ENCODE results near the gene DNAI1. TPM values are rescaled to one million over a fixed set of nuclear protein-coding genes. Genes with fewer than 3 reads are reported as not detected.
"Not testable (repeated sequence)": the region's sequence is repeated elsewhere in the genome, so short reads cannot be mapped to it uniquely, and the experiment has no call there.

DNAI1 gene
- polyA plus RNA-seq, 1 experiment = not detected

GRCh38 chr9:34526026-34526425 is 67.4 kb downstream of the DNAI1 start:
- Histone ChIP-seq H3K27me3 (ENCODE audit: control insufficient read depth, insufficient read depth, low read length) (peaks cover 8% of the 10 kb centered on the region), H3K36me3 (ENCODE audit: control insufficient read depth, insufficient read depth, low read length) (no peaks in the 10 kb centered on the region), H3K4me3 (ENCODE audit: low read depth, low read length) (no peak overlapping the region)
- DNase-seq (ENCODE audit: low read depth) = no peak
- CTCF ChIA-PET = interaction anchor here (1.0 kb wide), 1 partner anchor 21 kb away, joined by 4 read pairs; no protein-coding TSS in a partner anchor
- no peak for TF ChIP-seq CTCF (IDR thresholded peaks at IDR 0.05; ENCODE audit: insufficient read depth, low read depth, low read length)
- POLR2A ChIA-PET = no interaction called here

- CTCF ChIA-PET = interaction anchor here (1.2 kb wide), 1 partner anchor 16 kb away, joined by 4 read pairs; no protein-coding TSS in a partner anchor
These were observed 73.4 kb downstream of the DNAI1 start for GRCh38 chr9:34532041-34532440.

GRCh38 chr9:34536685-34537084 is 78.1 kb downstream of the DNAI1 start:
- ChIA-PET CTCF (interaction anchor here (1.4 to 3.2 kb wide), 3 partner anchors 9 to 55 kb away, joined by 4 to 10 read pairs (median 7); no protein-coding TSS in a partner anchor), POLR2A (no interaction called here)
- H3K36me3 ChIP-seq (ENCODE audit: control insufficient read depth, insufficient read depth, low read length) = no peaks in the 10 kb centered on the region

More at GRCh38 chr9:34532041-34532440, 73.4 kb downstream of the DNAI1 start:
- POLR2A ChIA-PET; H3K36me3 ChIP-seq (ENCODE audit: control insufficient read depth, insufficient read depth, low read length); DNase-seq (ENCODE audit: low read depth); H3K27me3 ChIP-seq (ENCODE audit: control insufficient read depth, insufficient read depth, low read length); H3K4me3 ChIP-seq (ENCODE audit: low read depth, low read length): not testable (repeated sequence)

GRCh38 chr9:34540827-34541226 is 82.2 kb downstream of the DNAI1 start:
- peaks cover 8% of the 10 kb centered on the region for H3K27me3 ChIP-seq (ENCODE audit: control insufficient read depth, insufficient read depth, low read length)
- H3K36me3 ChIP-seq (ENCODE audit: control insufficient read depth, insufficient read depth, low read length) = no peaks in the 10 kb centered on the region
- TF ChIP-seq CTCF (IDR thresholded peaks at IDR 0.05; ENCODE audit: insufficient read depth, low read depth, low read length) = no peak
- no peak overlapping the region for H3K4me3 ChIP-seq (ENCODE audit: low read depth, low read length)
- ChIA-PET POLR2A (no interaction called here), CTCF (interaction anchor here (0.7 to 1.1 kb wide), 2 partner anchors 34 to 51 kb away, joined by 3 to 4 read pairs; no protein-coding TSS in a partner anchor)
- no peak for DNase-seq (ENCODE audit: low read depth)

More at GRCh38 chr9:34536685-34537084, 78.1 kb downstream of the DNAI1 start:
- no peak for DNase-seq (ENCODE audit: low read depth)
- Histone ChIP-seq H3K27me3 (ENCODE audit: control insufficient read depth, insufficient read depth, low read length) (peaks cover 8% of the 10 kb centered on the region), H3K4me3 (ENCODE audit: low read depth, low read length) (no peak overlapping the region)
- no peak for TF ChIP-seq CTCF (IDR thresholded peaks at IDR 0.05; ENCODE audit: insufficient read depth, low read depth, low read length)

GRCh38 chr9:34541540-34541939 is 82.9 kb downstream of the DNAI1 start:
- Histone ChIP-seq H3K27me3 (ENCODE audit: control insufficient read depth, insufficient read depth, low read length) (peaks cover 6% of the 10 kb centered on the region), H3K4me3 (ENCODE audit: low read depth, low read length) (no peak overlapping the region), H3K36me3 (ENCODE audit: control insufficient read depth, insufficient read depth, low read length) (no peaks in the 10 kb centered on the region)
- ChIA-PET CTCF (interaction anchor here (0.9 kb wide), 1 partner anchor 17 kb away, joined by 3 read pairs; no protein-coding TSS in a partner anchor), POLR2A (no interaction called here)
- DNase-seq (ENCODE audit: low read depth) = no peak
- TF ChIP-seq CTCF (IDR thresholded peaks at IDR 0.05; ENCODE audit: insufficient read depth, low read depth, low read length) = no peak

- DNase-seq (ENCODE audit: low read depth) = no peak
- ChIA-PET POLR2A (interaction anchor here (0.6 kb wide), 1 partner anchor 165 kb away, joined by 6 read pairs; no protein-coding TSS in a partner anchor), CTCF (interaction anchor here (1.4 to 1.6 kb wide), 2 partner anchors 48 to 140 kb away, joined by 5 read pairs; no protein-coding TSS in a partner anchor)
- TF ChIP-seq CTCF (IDR thresholded peaks at IDR 0.05; ENCODE audit: insufficient read depth, low read depth, low read length) = no peak
- Histone ChIP-seq H3K27me3 (ENCODE audit: control insufficient read depth, insufficient read depth, low read length) (peaks cover 5% of the 10 kb centered on the region), H3K4me3 (ENCODE audit: low read depth, low read length) (no peak overlapping the region), H3K36me3 (ENCODE audit: control insufficient read depth, insufficient read depth, low read length) (no peaks in the 10 kb centered on the region)
These were observed 85.4 kb downstream of the DNAI1 start for GRCh38 chr9:34544035-34544434.
